A549 (cell line): Measurements from ENCODE around the gene PLEKHG3.
"Not testable (repeated sequence)": the region's sequence is repeated elsewhere in the genome, so short reads cannot be mapped to it uniquely, and the experiment has no call there.

Experiments
- CBX8 ChIP-seq: fragments of 200-600 bp; sonication (generic); IDR thresholded peaks from 2 replicates; pipeline ENCODE4 v1.6.1; 2016
- POLR2A ChIP-seq: IDR thresholded peaks from 2 replicates; pipeline ENCODE4 v1.6.1; 2012; ENCODE audit warnings: mild to moderate bottlenecking, low read length
- TF ChIP-seq, protein P1 (sequence below): fragments of >200 bp; sonication (Bioruptor Twin); formaldehyde crosslinking; IDR thresholded peaks from 3 replicates; pipeline ENCODE4 v1.5.1; 2016

GRCh38 chr14:64690607-64691006, 13.6 kb upstream of the PLEKHG3 start:
- TF ChIP-seq, protein P1, sequence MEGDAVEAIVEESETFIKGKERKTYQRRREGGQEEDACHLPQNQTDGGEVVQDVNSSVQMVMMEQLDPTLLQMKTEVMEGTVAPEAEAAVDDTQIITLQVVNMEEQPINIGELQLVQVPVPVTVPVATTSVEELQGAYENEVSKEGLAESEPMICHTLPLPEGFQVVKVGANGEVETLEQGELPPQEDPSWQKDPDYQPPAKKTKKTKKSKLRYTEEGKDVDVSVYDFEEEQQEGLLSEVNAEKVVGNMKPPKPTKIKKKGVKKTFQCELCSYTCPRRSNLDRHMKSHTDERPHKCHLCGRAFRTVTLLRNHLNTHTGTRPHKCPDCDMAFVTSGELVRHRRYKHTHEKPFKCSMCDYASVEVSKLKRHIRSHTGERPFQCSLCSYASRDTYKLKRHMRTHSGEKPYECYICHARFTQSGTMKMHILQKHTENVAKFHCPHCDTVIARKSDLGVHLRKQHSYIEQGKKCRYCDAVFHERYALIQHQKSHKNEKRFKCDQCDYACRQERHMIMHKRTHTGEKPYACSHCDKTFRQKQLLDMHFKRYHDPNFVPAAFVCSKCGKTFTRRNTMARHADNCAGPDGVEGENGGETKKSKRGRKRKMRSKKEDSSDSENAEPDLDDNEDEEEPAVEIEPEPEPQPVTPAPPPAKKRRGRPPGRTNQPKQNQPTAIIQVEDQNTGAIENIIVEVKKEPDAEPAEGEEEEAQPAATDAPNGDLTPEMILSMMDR = not testable (repeated sequence)
- not testable (repeated sequence) for TF ChIP-seq CBX8, POLR2A
